GM19099 (cell line): Measurements from ENCODE around the gene RYR2.

ENCODE experiments used
- POLR2A ChIP-seq: IDR thresholded peaks from 3 replicates; pipeline ENCODE4 v1.6.1; 2011; ENCODE audit warnings: low read depth; ENCODE audit not compliant: insufficient read length; ENCODE audit errors: extremely low read depth

Gene RYR2

DNA sequence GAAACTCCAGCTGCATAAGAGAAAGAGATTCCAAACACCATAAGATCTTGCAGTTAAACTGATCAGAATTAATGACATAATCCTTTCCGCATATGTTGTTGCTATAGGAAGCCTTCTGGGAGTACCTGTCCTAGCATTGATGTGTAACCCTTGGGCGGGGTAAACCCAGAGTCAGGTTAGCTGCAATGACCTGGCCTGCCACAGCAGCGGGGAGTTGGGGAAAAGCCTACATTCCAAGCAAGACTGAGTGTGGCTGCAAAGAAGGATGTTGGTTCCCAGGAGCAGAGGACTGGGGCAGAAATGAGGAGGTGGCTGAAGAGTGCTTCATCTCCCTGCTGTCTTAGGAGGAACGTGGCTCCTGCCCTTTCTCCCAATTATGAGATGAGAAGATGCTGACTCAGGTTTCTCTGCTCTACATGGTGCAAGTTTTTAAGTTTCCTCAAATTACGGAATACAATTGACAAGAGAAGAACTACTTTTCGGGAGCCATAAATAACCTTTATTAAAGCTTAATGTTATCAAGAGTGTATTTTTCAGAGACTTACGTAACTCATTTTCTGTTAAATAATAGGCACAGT, 142.1 kb downstream of the RYR2 start:
- no peak for TF ChIP-seq POLR2A

DNA sequence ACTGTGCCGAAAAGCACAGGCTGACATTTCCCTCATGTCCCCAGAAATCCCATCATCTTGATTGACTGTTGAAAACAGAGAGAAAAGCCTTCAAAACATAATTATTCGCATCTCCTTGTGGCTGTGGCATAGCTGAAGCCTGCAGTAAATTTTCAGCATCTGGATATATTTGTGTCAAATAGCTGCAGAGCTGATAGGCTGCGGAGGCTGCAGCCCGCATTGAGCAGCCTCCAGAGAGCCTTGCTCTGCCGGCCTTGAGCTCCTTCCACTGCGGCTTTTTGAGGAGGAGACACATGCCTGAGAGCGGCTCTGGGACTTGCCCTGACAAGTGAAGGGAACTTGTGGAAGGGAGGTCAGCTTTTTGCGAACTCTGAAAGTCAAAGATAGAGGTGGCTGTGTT, 144.7 kb downstream of the RYR2 start:
- no peak for TF ChIP-seq POLR2A

DNA sequence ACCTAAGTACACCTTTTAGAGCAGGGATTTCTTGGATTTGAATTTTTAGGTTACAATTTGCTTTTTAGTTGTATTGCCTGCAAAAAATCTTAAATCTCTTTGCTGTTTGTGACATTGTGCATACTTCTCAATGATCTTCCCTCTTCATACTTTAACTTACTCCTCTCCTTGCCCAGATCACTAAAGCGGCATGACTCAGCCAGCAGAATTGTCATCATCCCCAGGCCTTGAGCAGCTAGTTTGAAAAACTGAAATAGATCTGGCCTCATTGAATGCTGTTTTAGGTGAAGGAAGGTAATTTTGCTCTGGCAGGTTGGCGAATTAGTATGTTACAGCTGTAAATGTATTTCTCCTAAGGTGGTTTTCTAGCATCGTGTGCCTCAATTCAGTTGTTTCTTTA, 145.9 kb downstream of the RYR2 start:
- no peak for TF ChIP-seq POLR2A

DNA sequence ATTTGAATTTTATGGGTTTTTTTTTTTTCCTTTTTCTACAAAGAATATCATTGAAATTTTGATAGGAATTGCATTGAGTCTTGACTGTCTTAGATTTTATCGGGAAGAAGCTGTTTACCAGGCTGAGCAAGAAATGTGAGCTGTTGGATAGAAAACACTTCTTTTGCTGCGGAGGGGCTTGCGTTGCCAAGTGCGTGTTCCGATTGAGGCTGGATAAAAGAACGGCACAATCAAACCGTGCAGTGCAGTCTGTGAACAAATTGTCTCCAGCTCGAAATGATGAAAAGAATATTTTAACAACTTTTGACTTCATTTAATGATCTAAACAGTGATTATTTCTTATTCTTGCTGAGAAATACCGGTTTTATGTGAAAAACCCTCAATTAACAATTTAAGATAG, 149.4 kb downstream of the RYR2 start:
- TF ChIP-seq POLR2A, result no peak

DNA sequence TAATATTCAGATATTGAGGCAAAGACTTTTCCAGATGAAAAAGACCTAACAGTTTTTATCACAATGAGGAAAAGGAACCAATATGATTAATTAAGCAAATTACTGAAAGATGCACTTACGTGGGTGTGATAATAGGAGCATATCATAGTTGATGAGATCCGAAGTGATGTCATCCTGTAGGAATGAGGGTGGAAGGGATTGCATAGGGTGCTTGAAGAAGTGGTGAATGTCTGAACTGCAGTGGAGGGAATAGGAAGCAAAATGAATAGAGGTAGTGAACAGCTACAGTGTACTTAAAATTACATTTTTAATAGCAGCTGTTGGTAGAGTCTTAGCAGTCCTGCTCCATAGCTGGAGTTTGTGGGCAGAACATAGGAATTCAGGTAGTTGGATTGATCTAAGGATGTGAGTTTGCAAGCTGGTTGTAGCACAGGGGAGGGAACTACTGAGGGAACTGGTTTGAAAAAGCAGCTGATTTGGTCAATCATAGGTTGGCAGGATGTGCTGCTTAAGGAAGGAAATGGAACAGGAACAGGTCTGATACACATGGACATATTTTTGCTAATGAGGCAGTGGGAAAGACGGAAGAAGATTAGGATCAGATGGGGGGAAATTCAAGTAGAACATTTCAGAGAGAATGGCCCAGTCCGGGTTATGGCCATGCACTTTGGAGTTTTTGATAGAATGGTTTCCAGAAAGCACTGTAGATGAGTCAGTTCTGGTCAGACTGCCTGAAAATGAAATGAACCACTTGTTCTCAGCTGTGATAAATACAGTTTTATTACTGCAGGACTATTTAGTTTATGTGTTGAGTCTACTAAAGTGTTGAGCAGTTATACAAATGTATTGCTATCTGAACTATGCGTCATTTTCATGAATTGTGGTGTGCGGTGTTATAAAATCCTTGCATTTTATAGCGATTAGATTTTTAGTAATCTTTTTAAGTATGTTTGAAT, 155.8 kb downstream of the RYR2 start:
- no peak for TF ChIP-seq POLR2A

DNA sequence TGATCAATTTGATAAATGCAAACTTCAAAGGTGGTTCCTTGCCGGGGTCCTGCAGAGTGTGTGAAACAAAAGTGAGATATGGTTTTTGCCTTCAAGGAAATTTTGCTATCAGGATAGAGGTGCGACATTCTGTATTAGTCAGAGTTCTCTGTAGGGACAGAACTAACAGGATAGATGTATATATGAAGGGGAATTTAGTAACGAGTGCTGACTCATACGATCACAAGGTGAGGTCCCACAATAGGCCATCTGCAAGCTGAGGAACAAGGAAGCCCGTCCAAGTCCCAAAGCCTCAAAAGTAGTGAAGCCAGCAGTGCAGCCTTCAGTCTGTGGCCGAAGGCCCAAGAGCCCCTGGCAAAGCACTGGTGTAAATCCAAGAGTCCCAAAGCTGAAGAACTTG, 157.0 kb downstream of the RYR2 start:
- TF ChIP-seq POLR2A, result no peak

DNA sequence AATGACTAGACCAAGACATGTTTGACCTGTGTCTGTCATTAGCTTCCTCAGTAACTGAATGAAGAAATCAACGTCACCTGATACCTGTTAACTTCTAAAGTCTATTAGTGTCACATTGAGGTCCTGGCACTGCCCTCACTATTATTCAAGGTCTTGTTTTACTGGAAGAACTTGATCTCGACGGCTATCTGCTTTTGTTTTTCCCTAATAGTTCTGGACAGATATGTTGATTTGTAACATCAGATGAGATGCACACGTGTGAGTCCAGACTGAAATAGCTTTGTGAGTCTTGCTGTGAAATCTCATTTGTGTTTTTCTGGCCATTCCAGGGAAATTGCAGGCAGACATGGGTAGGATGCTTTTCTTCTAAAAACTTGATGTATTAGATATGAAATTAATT, 159.2 kb downstream of the RYR2 start:
- no peak for TF ChIP-seq POLR2A

DNA sequence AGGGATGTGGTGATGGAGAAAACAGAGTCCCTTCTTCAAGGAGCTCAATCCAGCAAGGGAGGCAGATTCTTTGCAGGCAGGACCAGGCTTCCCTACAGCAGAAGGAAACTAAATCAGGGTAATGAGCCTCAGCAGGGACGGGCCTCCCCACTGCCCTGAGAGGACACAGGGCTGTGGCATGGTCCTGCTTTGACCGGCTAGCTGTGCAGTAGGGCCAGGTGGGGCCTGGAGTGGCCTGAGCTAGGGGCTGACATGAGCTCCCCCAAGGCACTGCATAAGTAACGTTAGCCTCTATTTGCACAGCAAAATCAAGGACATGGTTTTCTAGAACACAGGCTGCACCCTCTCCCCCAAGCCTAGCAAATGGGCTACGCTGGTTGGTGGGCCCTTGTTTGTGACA, 162.9 kb downstream of the RYR2 start:
- no peak for TF ChIP-seq POLR2A

DNA sequence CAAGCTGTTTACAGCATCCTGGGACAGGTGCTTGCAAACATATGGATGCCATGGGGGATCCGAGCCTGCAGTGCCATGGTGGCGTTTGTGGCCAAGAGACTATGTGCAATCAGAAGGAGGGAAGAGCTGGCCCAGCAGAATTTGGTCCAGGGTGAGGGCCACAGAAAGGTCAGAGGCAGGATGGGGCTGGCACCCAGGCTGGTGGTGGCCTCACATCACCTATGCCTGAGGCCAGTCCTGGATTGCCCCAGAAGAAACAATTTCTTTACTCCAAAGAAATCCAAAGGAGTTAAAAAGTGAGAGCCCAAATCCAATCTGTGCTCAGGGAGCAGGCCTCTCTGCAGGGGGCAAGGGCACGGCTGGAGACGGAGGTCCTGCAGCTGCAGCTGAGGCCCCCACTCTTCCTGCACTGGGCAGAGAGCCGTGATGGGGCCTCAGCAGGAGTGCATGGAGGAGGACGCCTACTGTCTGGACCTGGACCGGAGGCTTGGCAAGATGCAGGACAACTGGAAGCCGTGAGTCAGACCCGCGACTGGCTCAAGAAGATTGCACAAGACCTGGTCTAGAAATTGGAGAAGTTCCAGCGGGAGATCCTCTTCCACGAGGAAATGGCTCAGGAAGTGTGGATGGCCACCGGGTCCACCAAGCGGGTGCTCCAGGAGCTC, 163.5 kb downstream of the RYR2 start:
- TF ChIP-seq POLR2A, result no peak

DNA sequence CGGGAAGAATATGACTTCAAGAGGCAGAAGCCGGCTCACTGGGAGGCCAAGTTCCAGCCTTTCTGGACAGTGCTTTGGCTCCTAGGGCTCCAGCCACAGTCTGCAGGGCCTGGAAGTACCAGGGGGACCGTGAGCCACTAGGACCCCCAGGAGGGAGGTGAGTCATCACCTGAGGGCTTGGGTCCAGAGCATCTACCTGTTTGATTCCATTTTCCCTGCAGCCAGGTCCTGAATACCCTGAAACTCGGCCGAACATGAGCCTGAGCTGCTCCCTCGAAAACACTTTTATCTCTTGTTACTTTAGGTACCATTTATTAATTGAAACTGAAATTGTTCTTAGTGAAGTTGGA, 164.1 kb downstream of the RYR2 start:
- TF ChIP-seq POLR2A, result no peak

DNA sequence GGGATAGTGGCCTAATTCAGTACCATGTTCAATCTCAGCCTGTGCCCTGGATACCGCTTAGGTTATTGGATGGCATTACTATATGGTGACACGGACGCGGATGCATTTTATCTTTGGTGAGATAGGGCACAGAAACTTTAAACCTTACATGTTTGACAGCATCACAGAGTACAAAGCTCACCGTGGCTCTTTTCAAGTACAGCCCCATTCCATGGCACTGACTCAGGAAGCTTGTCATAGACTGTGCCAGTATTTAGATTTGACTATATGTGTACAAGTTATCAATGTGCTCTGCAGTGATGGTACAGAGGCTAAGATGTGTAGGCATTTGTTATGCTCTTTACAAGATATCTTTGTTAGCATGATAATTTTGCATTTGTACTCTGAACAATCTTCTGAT, 169.0 kb downstream of the RYR2 start:
- no peak for TF ChIP-seq POLR2A

DNA sequence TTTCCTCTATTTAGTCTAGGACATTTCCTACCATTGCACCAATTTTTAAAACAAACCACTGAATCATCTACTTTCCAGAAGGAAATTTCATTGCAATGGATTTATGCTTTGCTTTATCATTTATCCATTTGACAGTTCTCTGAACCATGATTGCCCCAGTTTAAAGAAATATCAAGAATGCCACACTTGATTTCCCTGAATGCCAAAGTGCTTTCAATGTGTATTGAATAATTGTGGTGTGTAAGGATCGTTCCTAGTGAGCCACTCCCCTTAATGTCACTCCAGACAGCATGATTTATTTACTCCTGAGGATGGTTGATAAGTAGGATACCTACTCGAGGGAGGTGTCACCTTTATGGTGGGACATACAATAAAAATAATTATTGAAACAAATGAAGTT, 169.6 kb downstream of the RYR2 start:
- no peak for TF ChIP-seq POLR2A

DNA sequence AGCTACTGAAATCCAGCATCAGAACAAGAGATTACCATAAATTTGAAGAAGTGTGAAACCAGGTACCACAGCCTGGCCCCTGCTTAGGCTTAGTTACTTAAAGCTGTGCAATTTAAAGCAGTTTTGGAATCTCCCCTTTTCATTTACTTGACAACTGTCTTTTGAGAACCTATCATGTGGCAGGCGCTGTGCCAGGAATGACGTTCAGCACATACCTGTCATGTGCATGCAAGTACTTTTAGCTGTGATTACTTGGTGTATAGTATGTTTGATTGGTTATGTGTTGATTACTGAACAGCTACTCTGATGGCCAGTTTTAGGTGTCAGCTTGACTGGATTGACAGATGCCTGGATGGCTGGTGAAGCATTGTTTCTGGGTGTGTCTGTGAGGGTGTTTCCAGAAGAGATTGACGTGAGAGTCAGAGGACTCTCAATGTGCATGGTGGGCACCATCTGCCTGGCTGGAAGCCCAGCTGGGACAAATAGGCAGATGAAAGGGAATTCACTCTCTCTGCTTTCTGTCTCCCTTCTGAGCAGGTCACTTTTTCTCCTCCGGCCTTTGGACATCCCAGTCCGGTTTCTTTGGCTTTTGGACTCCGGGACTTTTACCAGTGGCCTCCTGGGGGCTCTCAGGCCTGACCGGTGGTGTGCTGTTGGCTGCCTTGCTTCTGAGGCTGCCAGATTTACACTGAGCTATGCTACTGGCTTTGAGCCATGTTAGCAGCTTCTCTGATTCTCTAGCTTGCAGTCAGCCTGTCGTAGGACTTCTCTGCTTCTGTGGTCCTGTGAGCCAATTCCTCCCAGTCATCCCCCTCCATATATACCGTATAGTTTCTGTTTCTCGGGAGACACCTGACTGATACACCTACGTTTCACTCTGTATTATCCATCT, 178.0 kb downstream of the RYR2 start:
- no peak for TF ChIP-seq POLR2A

DNA sequence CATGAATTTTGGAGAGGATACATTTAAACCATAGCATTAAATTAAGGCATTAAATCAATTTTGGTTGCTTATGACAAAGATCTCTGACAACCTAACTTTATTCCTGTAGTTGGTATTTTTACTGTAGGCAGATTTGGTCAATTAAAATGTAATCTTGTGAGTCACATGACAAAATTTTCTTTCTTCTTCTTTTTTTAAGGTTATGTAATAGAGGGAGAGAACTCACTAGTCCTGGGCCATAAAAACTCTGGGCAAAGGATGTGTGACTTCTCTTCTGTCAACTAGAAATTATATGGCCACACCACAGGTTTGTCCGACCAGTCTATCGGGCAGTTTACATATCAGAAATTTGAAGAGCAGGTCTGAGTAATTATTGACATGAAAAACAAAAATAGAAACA, 181.4 kb downstream of the RYR2 start:
- TF ChIP-seq POLR2A, result no peak
